GM12891 (cell line): ENCODE measurements around the gene FOSL2.

ENCODE experiments used
- DNase-seq: peaks from one replicate; pipeline ENCODE4 v3.0.0; 2011; ENCODE audit warnings: low spot score; ENCODE audit not compliant: insufficient read length
- FAIRE-seq: peaks from 2 replicates; lab custom pipeline; 2011; peaks lifted over from hg19 to GRCh38; lab: Jason Lieb, UNC
- PAX5 ChIP-seq: IDR thresholded peaks from 2 replicates; pipeline ENCODE4 v1.6.1; 2011; ENCODE audit warnings: low read length, moderate library complexity, mild to moderate bottlenecking; ENCODE audit not compliant: insufficient read depth, severe bottlenecking
- POLR2A ChIP-seq: IDR thresholded peaks from 2 replicates; pipeline ENCODE4 v1.6.1; 2011; ENCODE audit warnings: low read depth, low read length, control low read depth
- POLR2AphosphoS5 ChIP-seq: IDR thresholded peaks from 2 replicates; pipeline ENCODE4 v1.6.1; 2011; ENCODE audit warnings: low read depth, low read length, control low read depth
- POU2F2 ChIP-seq: IDR thresholded peaks from 2 replicates; pipeline ENCODE4 v1.6.1; 2011; ENCODE audit warnings: low read depth, mild to moderate bottlenecking, control low read depth, low read length, moderate library complexity
- SPI1 ChIP-seq: IDR thresholded peaks from 2 replicates; pipeline ENCODE4 v1.6.1; 2011; ENCODE audit warnings: low read depth, low read length, control low read depth
- TAF1 ChIP-seq: IDR thresholded peaks from 2 replicates; pipeline ENCODE4 v1.6.1; 2011; ENCODE audit warnings: low read depth, low read length, control low read depth

The FOSL2 gene

DNA sequence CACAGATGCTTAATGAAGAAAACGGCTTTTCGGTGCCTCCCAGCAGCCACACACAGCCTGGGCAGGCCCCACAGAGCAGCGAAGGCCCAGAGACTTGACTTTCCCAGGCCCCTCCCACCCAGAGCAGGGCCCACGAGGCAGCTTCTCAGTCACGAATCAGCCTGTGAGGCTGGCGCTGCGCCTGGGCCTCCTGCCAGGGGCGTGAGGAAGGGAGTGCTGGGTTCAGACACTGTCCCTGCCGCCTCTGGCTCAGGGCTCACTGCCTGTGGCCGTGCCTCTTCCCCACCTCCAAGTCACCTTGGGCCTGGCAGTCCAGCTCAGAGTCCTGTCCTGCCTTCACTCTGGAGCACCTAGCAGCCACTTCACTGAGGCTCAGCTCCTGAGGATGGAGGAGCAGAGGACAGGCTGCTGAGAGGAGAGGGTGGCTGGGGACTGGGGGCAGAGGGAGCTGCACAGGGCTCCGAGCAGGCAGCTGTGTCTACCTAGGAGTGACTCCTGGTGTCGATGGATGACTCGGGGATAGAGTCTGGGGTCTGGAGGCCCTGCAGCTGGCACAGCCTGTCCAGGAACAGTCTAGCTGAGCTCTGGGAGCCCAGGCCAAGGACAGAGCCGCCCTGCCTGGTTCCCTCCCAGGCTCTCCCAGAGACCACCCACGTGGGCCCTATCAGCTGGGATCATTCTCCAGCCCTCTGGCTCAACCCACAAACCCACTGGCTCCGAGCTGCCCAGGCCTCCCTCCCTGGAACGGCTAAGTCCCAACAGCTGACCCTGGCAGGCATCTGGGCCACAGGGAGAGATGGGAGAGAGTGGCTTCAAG lies 36.4 kb upstream of the FOSL2 start:
- no peak for TF ChIP-seq POLR2AphosphoS5
- no peak for TF ChIP-seq POLR2A
- TF ChIP-seq POU2F2 = no peak
- no peak for TF ChIP-seq PAX5
- DNase-seq (no peak), FAIRE-seq (no peak)

DNA sequence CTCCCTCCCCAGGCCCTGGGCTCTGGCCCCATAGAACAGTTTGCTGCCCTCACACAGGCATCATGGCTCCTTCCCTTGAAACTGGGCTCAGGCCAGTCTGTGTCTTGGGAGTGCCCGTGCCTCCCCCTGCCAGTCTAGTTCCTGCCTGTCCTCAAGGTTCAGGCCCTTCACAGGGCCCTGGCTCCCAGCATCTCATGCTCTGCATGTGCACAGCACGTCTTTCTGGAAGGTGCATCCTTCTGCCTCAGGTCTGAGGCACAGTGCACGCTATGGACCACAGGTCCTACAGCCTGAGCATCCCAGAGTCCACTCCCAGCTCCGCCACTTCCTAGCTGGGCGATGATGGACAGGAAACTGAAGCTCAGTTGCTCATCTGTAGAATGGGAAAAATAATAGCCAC lies 35.6 kb upstream of the FOSL2 start:
- TF ChIP-seq TAF1 (no peak), POLR2A (no peak), SPI1 (no peak), POU2F2 (no peak), PAX5 (no peak), POLR2AphosphoS5 (no peak)
- no peak for FAIRE-seq
- no peak for DNase-seq

DNA sequence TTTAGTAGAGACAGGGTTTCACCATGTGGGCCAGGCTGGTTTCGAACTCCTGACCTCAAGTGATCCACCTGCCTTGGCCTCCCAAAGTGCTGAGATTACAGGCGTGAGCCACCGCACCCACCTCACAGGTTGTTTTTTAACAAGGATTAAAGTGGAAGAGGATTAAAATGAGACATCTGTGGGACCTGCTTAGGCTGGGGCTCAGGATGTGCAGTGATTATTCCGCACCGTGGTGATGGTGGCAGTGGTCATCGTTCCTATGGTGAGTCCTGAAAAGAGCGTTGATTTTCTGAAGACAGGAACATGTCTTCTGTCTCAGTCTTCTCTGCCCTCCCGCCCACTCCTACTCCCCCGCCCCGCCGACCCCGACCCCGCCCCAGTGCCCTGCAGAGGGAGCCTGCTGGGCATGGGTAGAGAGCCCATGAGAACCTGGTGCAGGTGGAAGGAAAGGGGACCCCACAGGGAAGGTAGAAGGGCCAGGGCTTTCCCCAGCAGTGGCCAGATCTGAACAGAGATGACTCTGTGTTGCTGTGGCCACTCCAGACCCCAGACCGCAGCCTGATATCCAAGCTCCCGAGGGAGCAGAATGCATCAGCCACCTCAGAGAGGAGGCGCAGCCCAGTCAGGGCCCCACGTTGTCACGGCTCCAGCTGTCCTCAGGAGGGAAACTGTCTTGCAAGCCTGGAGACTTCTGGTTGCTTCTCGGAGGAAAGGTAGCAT lies 34.5 kb upstream of the FOSL2 start:
- TF ChIP-seq POLR2A (no peak), TAF1 (no peak), SPI1 (no peak), POLR2AphosphoS5 (no peak), POU2F2 (no peak), PAX5 (no peak)
- no peak for DNase-seq
- FAIRE-seq = no peak

DNA sequence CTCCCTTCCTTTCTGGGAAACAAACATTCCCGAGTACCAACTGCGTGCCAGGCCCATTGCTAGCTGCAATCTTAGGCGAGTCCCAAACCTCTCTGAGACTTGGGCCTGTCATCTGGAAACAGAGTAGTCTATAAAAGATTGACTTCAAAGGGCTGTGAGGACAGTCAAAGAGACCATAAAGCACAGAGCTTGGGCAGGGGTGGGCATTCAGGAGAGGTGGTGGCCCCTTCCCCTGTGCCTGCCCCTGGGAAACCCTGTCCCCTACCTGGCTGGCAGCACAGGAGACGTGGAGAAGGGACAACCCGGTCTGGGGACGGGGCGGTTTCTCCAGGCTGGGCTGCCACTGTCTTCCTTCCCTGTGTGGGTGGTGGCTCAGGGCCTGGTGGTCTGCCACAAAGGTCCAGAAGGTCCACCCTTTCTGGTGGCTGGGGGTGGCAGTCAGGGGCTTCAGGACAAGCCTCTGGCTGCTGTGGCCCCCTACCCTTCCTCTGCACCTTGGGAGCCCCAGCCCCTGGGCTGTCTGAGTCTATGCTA lies 33.9 kb upstream of the FOSL2 start:
- FAIRE-seq = peak; percentile 26
- no peak for TF ChIP-seq TAF1
- no peak for TF ChIP-seq POU2F2
- TF ChIP-seq SPI1 = no peak
- TF ChIP-seq POLR2AphosphoS5 = no peak
- no peak for TF ChIP-seq PAX5
- TF ChIP-seq POLR2A = no peak
- DNase-seq = no peak

DNA sequence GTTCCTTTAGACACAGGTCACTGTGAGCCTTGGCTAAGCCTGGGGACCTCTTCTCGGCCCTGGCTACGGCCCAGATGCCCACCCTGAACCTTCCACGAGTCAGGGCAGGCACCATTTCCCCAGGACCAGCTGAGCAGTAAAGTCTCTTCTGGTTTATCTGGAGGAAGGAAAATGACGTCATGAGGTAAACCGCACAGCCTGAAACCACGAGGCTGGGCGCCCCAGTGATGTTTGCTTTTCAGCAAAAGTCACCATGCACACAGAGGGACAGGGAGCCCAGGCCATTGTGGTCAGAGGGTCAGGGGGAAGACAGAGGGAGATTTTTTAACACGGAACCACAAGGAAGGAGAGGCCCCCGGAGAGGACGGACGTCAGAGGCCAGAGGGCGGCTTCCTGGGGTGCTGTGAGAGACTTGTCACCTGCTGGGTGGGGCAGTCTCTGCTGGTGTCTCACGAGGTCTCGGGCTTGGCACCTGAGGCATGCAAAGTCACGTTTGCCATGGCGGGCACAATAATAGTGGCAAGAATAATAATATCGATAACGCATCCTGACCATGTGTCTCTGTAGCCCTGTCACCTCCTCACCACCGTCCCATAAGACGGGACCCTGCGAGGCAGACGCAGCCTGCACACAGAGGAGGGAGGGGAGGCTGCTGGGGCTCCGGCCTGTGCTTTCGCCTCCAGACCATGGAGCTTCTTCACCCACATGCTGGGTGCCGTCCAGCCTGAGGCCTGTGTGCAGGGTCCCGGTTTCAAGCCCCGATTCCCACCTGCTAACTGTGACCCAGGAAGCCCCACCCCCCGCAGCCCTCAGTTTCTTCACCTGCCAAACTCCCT lies 33.2 kb upstream of the FOSL2 start:
- DNase-seq = peak; percentile 62
- FAIRE-seq = peak; percentile 81
- TF ChIP-seq TAF1 = no peak
- no peak for TF ChIP-seq POLR2AphosphoS5
- no peak for TF ChIP-seq PAX5
- TF ChIP-seq POLR2A = no peak
- TF ChIP-seq SPI1 = no peak
- no peak for TF ChIP-seq POU2F2

DNA sequence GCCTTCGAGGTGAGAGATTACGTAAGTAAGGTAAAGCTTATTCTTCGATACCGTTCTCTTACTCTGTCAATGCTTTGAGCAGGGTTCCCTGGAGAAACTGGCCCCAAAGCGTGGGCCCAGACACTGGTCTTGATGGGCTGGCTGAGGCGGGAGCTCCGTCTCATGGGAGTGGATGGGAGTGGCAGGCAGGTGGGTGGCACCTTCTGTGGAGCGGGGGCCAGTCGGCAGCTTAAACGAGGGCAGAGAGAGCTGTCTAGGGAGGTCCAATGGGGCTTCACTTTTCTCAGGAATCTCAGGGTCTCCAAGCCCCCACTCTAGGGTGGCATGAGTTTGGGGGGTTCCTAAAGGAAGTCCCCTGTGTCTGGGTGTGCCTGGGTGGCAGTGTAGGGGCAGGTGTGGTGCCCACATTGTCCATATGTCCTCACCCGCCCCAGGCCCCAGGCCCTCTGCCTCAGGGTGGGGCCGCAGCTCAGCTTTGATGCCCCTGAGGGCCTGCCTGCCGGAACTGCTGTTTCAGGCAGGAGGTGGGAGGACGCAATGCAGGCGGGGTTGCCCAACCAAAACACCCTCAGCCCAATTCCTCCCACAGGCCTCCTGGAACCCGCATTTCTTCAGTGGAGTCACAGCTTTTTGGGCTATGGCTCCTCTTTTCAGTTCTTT lies 32.5 kb upstream of the FOSL2 start:
- DNase-seq (no peak), FAIRE-seq (no peak)
- TF ChIP-seq TAF1 (no peak), POU2F2 (no peak), PAX5 (no peak)

DNA sequence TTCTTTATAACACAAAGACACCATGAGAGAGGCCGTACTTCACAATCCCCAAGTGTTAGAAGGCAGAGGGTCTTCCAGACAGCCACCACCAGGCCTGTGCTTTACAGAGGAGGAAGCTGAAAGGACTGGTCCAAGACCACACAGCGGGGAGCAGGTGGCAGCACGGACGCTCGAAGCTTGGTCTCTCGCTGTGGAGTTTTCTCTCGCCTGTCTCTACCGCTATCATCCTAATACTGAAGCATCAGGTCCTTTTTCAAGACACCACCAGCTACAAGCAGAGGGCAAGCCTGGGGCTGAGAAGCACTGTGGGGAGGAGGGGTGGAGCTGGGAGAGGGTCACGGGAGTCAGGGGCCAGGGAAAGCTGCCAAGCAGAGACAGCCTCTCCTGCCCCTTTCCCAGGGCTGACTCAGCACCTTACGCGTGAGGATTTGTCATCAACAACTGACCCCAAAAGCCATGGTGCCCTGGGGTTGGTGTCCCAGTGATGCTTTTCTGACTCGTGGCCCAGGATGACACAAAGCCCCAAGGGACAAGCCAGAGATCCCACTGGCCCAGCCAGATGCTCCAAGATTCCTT lies 31.9 kb upstream of the FOSL2 start:
- DNase-seq (no peak), FAIRE-seq (no peak)
- TF ChIP-seq POU2F2 (no peak), SPI1 (no peak), TAF1 (no peak), POLR2AphosphoS5 (no peak)

DNA sequence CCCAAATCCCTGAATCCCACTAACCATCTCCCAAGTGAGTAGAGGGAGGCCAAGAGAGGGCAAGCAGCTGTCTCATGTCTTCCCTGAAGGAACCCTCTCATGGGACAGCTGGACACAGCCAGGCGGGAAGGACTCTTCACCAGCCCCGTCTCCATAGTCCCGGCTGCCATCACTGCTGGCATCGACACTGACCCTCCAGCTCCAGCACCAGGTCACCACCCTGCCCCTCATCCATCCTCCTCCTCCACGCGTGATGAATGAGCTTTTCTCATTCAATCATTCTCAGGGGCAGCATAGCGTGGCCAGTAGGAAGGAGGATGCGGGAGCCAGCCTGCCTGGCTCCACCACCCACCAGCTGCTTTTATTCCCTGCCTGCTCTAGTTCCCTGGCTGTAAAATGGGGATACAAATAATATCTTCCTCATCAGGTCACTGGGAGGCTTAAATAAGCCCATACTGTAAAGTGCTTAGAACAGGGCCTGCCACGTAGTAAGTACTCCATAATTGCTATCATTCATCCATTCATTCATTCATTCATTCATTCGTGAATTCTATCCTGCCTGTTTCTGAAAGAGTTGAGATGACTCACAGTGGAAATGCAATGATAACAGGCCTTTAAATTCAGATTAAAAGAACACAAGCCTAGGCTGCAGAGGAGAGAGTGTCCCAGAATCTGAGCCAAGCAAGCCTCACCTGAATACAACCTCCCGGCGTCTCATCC lies 30.5 kb upstream of the FOSL2 start:
- TF ChIP-seq POU2F2 (no peak), POLR2A (no peak), SPI1 (no peak), POLR2AphosphoS5 (no peak), PAX5 (no peak), TAF1 (no peak)
- FAIRE-seq (no peak), DNase-seq (no peak)
